SK-N-SH (cell line): Measurements from ENCODE around the gene RHOT1. TPM values are rescaled to one million over a fixed set of nuclear protein-coding genes. Genes with fewer than 3 reads are reported as not detected.

Experiments
- CTCF ChIA-PET: fragments of 300-600, 350-600 bp; formaldehyde crosslinking; extraction: SDS; loops from one replicate; lab custom pipeline; 2021; lab: Yijun Ruan, JAX
- POLR2A ChIA-PET: fragments of 350-600 bp; sonication (Branson Sonifier 250); formaldehyde crosslinking; extraction: SDS; loops from one replicate; lab custom pipeline; 2020; ENCODE audit warnings: antibody characterized with exemption, inconsistent platforms; lab: Yijun Ruan, JAX
- DNase-seq: peaks from one replicate; pipeline ENCODE4 v3.0.0; 2012
- H2AFZ ChIP-seq: fragments of 200-600 bp; sonication (generic); 2 replicates; pipeline ENCODE4 v1.8.1; 2016; ENCODE audit warnings: antibody characterized with exemption, mild to moderate bottlenecking, low read depth
- H3F3A ChIP-seq: fragments of 200-600 bp; sonication (generic); replicated peaks from 2 replicates; pipeline ENCODE3; 2016; ENCODE audit warnings: antibody characterized with exemption, mild to moderate bottlenecking; ENCODE audit not compliant: insufficient read depth
- H3K27ac ChIP-seq, 2 experiments: fragments of 200-500 bp in 1 of 2; fragments of 200-600 bp in 1 of 2; sonication (Bioruptor generic) in 1 of 2; sonication (generic), shearing (Covaris generic) in 1 of 2; 2 replicates each; pipeline versions ENCODE4 v1.5.1 to v1.6.1; 2014 to 2016; ENCODE audit warnings: low read depth in 2 of 2, inconsistent platforms in 1 of 2, low read length in 1 of 2, mild to moderate bottlenecking in 1 of 2, mixed read lengths in 1 of 2
- H3K27me3 ChIP-seq: fragments of 200-600 bp; sonication (generic), shearing (Covaris generic); 2 replicates; pipeline ENCODE4 v1.6.1; 2016; ENCODE audit warnings: mixed run types; ENCODE audit not compliant: insufficient read depth
- H3K36me3 ChIP-seq, 2 experiments: fragments of 200-500 bp in 1 of 2; fragments of 200-600 bp in 1 of 2; sonication (Bioruptor generic) in 1 of 2; sonication (generic) in 1 of 2; replicated peaks in 1 of 2; 2 replicates each; pipeline versions ENCODE3 to v1.5.1; 2014 to 2016; ENCODE audit warnings: low read length in 1 of 2, mild to moderate bottlenecking in 1 of 2; ENCODE audit not compliant: insufficient read depth in 2 of 2, control insufficient read depth in 1 of 2
- H3K4me1 ChIP-seq, 2 experiments: fragments of 200-500 bp in 1 of 2; fragments of 200-600 bp in 1 of 2; sonication (Bioruptor generic) in 1 of 2; sonication (generic), shearing (Covaris generic) in 1 of 2; 2 replicates each; pipeline versions ENCODE4 v1.5.1 to v1.6.1; 2014 to 2016; ENCODE audit warnings: low read depth in 1 of 2, low read length in 1 of 2, mixed run types in 1 of 2; ENCODE audit not compliant: insufficient read depth in 2 of 2, control insufficient read depth in 1 of 2
- H3K4me2 ChIP-seq: fragments of 200-600 bp; sonication (generic), shearing (Covaris generic); 2 replicates; pipeline ENCODE4 v1.6.1; 2017; ENCODE audit warnings: mixed run types
- H3K4me3 ChIP-seq, 2 experiments: fragments of 200-500 bp in 1 of 2; fragments of 200-600 bp in 1 of 2; sonication (Bioruptor generic) in 1 of 2; sonication (generic), shearing (Covaris generic) in 1 of 2; 2 replicates each; pipeline versions ENCODE4 v1.5.1 to v1.8.1; 2014 to 2016; ENCODE audit warnings: low read depth in 2 of 2, inconsistent platforms in 1 of 2, low read length in 1 of 2, mild to moderate bottlenecking in 1 of 2, mixed read lengths in 1 of 2, moderate library complexity in 1 of 2
- H3K79me2 ChIP-seq: fragments of 200-600 bp; sonication (generic); 2 replicates; pipeline ENCODE4 v1.8.1; 2017; ENCODE audit warnings: mild to moderate bottlenecking; ENCODE audit not compliant: insufficient read depth
- H3K9ac ChIP-seq: fragments of 200-600 bp; sonication (generic); 2 replicates; pipeline ENCODE4 v1.6.1; 2017; ENCODE audit warnings: mixed run types
- H3K9me2 ChIP-seq: fragments of 200-600 bp; sonication (generic); 2 replicates; pipeline ENCODE4 v1.6.1; 2017; ENCODE audit warnings: mixed run types
- H3K9me3 ChIP-seq: fragments of 200-600 bp; sonication (generic); 2 replicates; pipeline ENCODE4 v1.6.1; 2017; ENCODE audit warnings: mixed run types, mild to moderate bottlenecking, moderate library complexity
- H4K20me1 ChIP-seq: fragments of 200-600 bp; sonication (generic); 2 replicates; pipeline ENCODE4 v1.6.1; 2017; ENCODE audit warnings: mild to moderate bottlenecking, mixed run types; ENCODE audit not compliant: insufficient read depth
- EP300 ChIP-seq, 2 experiments: IDR thresholded peaks; 2 replicates each; pipeline versions ENCODE4 v1.4.0 to v1.6.1; 2012; ENCODE audit warnings: borderline replicate concordance in 1 of 2, low read depth in 1 of 2, low read length in 1 of 2
- FOSL2 ChIP-seq: IDR thresholded peaks from 2 replicates; pipeline ENCODE4 v1.4.0; 2012; ENCODE audit warnings: low read depth, mild to moderate bottlenecking, moderate library complexity, borderline replicate concordance
- FOXJ3 ChIP-seq: sonication (generic); formaldehyde crosslinking; IDR thresholded peaks from 2 replicates; pipeline ENCODE4 v1.5.1; 2020; ENCODE audit warnings: mild to moderate bottlenecking, missing genetic modification reagents
- FOXM1 ChIP-seq: IDR thresholded peaks from 2 replicates; pipeline ENCODE4 v1.4.0; 2012; ENCODE audit warnings: low read depth, mild to moderate bottlenecking
- GABPA ChIP-seq: IDR thresholded peaks from 2 replicates; pipeline ENCODE4 v1.4.0; 2012; ENCODE audit warnings: low read depth, mild to moderate bottlenecking
- GATA2 ChIP-seq: sonication (generic); formaldehyde crosslinking; IDR thresholded peaks from 2 replicates; pipeline ENCODE4 v1.5.0; 2020; ENCODE audit warnings: mild to moderate bottlenecking, missing genetic modification reagents
- MEF2A ChIP-seq: IDR thresholded peaks from 2 replicates; pipeline ENCODE4 v1.4.0; 2012; ENCODE audit warnings: low read depth, borderline replicate concordance
- MXI1 ChIP-seq: IDR thresholded peaks from 2 replicates; pipeline ENCODE4 v1.6.1; 2012; ENCODE audit warnings: mild to moderate bottlenecking, low read depth, low read length, improper control_type of control experiment
- POLR2AphosphoS5 ChIP-seq: IDR thresholded peaks from 2 replicates; pipeline ENCODE4 v1.6.1; 2012; ENCODE audit warnings: low read depth, low read length
- RCOR1 ChIP-seq: fragments of 150-350 bp; IDR thresholded peaks from 2 replicates; pipeline ENCODE4 v1.6.1; 2017; ENCODE audit warnings: antibody characterized with exemption, low read length
- RFX5 ChIP-seq: IDR thresholded peaks from 2 replicates; pipeline ENCODE4 v1.6.1; 2012; ENCODE audit warnings: mild to moderate bottlenecking, improper control_type of control experiment, low read length
- RXRA ChIP-seq: IDR thresholded peaks from 2 replicates; pipeline ENCODE4 v1.4.0; 2012; ENCODE audit warnings: low read depth, mild to moderate bottlenecking, borderline replicate concordance
- SIN3A ChIP-seq: IDR thresholded peaks from 2 replicates; pipeline ENCODE4 v1.6.1; 2012; ENCODE audit warnings: low read depth, mild to moderate bottlenecking, low read length, moderate library complexity, borderline replicate concordance
- TEAD4 ChIP-seq: IDR thresholded peaks from 2 replicates; pipeline ENCODE4 v1.4.0; 2012; ENCODE audit warnings: mild to moderate bottlenecking, borderline replicate concordance; ENCODE audit not compliant: insufficient read depth
- WGBS: methylation state at CpG from one replicate; pipeline ENCODE4 v1.1.6; 2017; ENCODE audit warnings: low lambda C conversion rate; 5-methylcytosine and 5-hydroxymethylcytosine counted together
- polyA plus RNA-seq, 3 experiments: library from polyadenylated mRNA; depleted of rRNA; stranded (reverse); fragments of >200 nt; gene quantifications; 2 replicates each; pipeline ENCODE4 v1.2.3, GENCODE V29; 2012
- TF ChIP-seq, protein P1 (sequence below): IDR thresholded peaks from 2 replicates; pipeline ENCODE4 v1.4.0; 2012; ENCODE audit warnings: low read depth, borderline replicate concordance

RHOT1 gene
- polyA plus RNA-seq, 1 of the 3 experiments (the other 2 are of a cell fraction), result 25.0 TPM

GRCh38 chr17:32259586-32259985 is 117.3 kb downstream of the RHOT1 start:
- no peak for DNase-seq
- Histone ChIP-seq H3K27me3 (no peaks in the 10 kb centered on the region), H3K79me2 (no peaks in the 10 kb centered on the region), H4K20me1 (no peaks in the 10 kb centered on the region), H3K4me2 (no peak overlapping the region), H3K9ac (no peak overlapping the region), H2AFZ (no peak overlapping the region), H3K4me1 (no peaks in the 10 kb centered on the region), H3K27ac (no peak overlapping the region), H3K4me3 (no peak overlapping the region), H3K9me3 (no peaks in the 10 kb centered on the region), H3F3A (peaks cover 3% of the 10 kb centered on the region), H3K36me3 (no peaks in the 10 kb centered on the region), H3K9me2 (no peaks in the 10 kb centered on the region)
- WGBS, result 63% methylated on average over 4 of the region's 4 CpGs
- ChIA-PET POLR2A (no interaction called here), CTCF (interaction anchor here (13.5 kb wide), 1 partner anchor 61 kb away, joined by 192 read pairs; no protein-coding TSS in a partner anchor)
- TF ChIP-seq FOSL2 (peak; percentile 62), TEAD4 (no peak)

DNA sequence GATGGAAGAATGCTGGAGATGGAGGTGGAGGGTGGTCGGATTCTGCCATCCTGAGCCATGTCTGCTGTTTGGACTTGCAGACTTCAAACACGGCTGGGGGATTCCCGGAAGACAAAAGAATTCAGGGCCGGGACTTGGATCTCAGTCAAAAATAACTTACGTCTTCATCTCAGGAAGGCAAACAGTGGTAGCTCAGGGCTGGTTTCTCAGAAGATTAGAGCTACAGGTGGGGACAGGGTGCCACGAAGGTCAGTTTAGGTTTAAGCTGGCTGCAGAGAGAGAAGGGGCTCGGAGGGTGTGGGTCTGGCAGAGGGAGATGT is 119.1 kb downstream of the RHOT1 start:
- POLR2A ChIA-PET, result no interaction called here
- WGBS, result 32% methylated on average over 7 of the region's 7 CpGs
- Histone ChIP-seq H3K9me2 (no peaks in the 10 kb centered on the region), H3K4me2 (0 out of 2 replicates have a peak overlapping the region, but pooled peaks have one; percentile 19), H4K20me1 (no peaks in the 10 kb centered on the region), H3K36me3 (no peaks in the 10 kb centered on the region), H3K9me3 (no peaks in the 10 kb centered on the region), H2AFZ (no peak overlapping the region), H3K4me1 (peaks cover 0 to 5% of the 10 kb centered on the region in 2 experiments; a peak in 1 of 4 replicates), H3K27me3 (no peaks in the 10 kb centered on the region), H3K79me2 (no peaks in the 10 kb centered on the region), H3K4me3 (no peak overlapping the region), H3K9ac (no peak overlapping the region), H3K27ac (no peak overlapping the region), H3F3A (peaks cover 7% of the 10 kb centered on the region)
- no peak for TF ChIP-seq MEF2A
- TF ChIP-seq, protein P1, sequence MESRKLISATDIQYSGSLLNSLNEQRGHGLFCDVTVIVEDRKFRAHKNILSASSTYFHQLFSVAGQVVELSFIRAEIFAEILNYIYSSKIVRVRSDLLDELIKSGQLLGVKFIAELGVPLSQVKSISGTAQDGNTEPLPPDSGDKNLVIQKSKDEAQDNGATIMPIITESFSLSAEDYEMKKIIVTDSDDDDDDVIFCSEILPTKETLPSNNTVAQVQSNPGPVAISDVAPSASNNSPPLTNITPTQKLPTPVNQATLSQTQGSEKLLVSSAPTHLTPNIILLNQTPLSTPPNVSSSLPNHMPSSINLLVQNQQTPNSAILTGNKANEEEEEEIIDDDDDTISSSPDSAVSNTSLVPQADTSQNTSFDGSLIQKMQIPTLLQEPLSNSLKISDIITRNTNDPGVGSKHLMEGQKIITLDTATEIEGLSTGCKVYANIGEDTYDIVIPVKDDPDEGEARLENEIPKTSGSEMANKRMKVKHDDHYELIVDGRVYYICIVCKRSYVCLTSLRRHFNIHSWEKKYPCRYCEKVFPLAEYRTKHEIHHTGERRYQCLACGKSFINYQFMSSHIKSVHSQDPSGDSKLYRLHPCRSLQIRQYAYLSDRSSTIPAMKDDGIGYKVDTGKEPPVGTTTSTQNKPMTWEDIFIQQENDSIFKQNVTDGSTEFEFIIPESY, result no peak
- TF ChIP-seq FOXM1, result no peak
- no peak for TF ChIP-seq FOSL2
- no peak for TF ChIP-seq SIN3A
- TF ChIP-seq GATA2 (CRISPR knock-in tag), result no peak
- TF ChIP-seq POLR2AphosphoS5, result no peak
- no peak for TF ChIP-seq RCOR1
- TF ChIP-seq FOXJ3 (CRISPR knock-in tag), result no peak
- TF ChIP-seq TEAD4, result no peak
- no peak for TF ChIP-seq EP300 (IDR thresholded peaks at IDR 0.05; ENCODE audit: borderline replicate concordance in 1 of 2, low read depth in 1 of 2, low read length in 1 of 2)
- no peak for TF ChIP-seq RXRA
- TF ChIP-seq MXI1, result no peak
- TF ChIP-seq GABPA, result no peak
- no peak for TF ChIP-seq RFX5
- DNase-seq, result no peak
- CTCF ChIA-PET, result interaction anchor here (0.9 to 13.5 kb wide), 4 partner anchors 8 to 59 kb away, joined by 3 to 192 read pairs (median 9); no protein-coding TSS in a partner anchor
